Left renal pelvis (tissue), 4 donors: ENCODE results near the gene EIPR1. TPM values are rescaled to one million over a fixed set of nuclear protein-coding genes. Genes with fewer than 3 reads are reported as not detected.

Experiments
- DNase-seq, 4 donors: peaks; one replicate each; pipeline ENCODE4 v3.0.0-alpha.2; 2013; ENCODE audit warnings: low read depth in 4 of 4, low spot score in 3 of 4
- polyA plus RNA-seq, 4 donors: library from polyadenylated mRNA; unstranded; fragments of 120-200 nt; gene quantifications; one replicate each; pipeline ENCODE4 v1.2.1, GENCODE V29; 2013; ENCODE audit not compliant: insufficient read length in 4 of 4

The EIPR1 gene
- polyA plus RNA-seq, 4 donors: 16.8 to 27.5 (median 22.7) TPM

DNA sequence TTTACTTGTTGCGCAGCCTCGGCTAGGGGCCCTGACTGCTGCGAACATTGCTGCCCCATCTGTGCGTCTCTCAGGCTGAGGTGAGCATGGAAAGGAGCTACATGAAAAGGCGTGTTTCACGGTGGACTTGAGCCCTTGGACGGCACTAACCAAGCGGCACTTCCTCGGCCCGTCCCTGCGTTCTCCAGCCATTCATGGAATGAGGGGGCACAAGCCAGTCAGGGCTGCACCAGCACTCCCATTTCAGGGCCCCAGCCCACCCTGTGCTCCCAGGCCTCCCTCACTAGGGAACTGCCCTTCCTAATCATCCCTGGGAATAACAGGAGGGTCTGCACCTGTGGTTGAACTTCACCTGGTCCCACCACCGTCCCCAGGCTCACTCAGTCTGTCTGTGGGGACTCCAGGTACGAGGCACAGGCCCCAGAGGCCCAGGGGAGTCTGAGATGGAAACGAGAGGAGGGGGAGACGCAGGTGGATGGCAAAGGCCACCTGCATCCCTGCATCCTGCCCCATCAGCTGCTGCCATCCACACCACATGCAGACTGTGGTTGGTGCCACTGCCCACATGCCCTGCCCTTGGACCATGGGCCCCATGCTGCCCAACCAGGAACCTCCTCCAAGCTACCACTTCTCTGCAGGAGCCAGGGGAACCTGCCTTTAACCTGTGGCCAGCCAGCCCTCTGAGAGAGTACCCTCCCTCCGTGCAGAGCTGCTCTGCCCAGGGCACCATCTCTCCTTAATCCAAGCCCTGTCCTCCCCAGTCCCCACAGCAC lies 99.7 kb downstream of the EIPR1 start:
- DNase-seq: no peak

DNA sequence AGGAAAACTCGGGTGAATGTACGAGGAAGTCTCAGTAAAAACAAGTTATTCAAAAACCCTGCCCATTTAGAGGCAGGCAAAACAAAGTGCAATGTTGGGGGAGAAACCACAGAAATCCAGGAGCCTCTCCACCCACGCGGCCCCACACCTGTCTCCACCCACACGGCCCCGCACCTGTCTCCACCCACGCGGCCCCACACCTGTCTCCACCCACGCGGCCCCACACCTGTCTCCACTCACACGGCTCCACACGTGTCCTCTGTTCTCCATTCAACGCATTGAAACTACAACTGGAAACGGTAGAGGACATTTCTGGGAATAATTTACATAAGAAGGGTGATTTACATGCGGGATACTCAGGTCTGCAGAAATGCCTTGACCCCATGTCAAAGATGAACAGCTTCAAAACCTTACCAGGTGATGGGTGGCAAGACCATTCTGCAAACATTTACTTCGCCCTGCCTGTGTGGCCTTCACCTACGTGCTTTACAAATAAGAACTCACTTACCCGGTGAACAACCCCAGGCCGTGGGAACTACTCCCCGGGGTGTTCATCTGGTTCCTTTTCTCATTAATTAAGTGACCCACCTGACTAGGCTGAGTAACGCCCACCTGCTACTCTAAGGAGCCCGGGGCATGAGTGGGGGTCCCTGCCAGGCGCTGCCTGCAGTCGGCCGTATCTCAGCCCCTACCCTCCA lies 100.4 kb downstream of the EIPR1 start:
- DNase-seq: no peak

DNA sequence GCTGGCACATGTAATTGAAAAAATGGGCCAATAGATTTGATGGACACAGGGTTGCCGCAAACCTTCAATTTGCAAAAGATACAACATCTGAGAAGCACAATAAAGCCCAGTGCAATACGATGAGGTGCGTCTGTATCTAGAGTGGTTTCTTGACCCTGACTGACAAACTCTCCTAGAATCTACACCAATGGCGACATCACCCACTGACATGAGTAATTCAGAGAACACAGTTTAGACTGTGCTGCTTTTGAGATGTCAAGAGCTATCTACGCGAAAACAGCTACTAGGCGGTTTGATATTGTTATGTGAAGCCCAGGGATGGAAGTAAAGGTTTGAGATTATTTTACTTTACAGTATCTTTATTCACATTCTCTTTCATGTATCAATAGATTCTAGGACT lies 104.9 kb downstream of the EIPR1 start:
- DNase-seq: no peak

DNA sequence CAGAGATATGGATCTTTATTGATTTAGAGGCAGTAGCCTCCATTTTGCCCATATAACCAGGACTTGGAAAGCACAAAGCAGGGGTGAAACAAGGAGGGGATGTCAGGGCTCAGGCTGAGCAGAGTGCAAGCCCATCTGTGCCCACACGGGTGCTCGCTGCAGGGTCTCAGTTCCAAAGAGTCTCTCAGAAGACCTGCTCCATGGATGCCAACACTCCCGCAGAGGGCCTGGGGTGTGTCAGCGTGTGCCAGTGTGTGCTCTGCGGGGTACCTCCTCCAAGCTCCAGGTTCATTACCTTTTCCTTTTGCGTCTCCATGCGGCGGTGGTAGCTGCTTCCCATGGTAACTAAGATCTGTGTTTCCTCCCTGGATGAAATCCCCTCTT lies 107.5 kb downstream of the EIPR1 start:
- no peak for DNase-seq

DNA sequence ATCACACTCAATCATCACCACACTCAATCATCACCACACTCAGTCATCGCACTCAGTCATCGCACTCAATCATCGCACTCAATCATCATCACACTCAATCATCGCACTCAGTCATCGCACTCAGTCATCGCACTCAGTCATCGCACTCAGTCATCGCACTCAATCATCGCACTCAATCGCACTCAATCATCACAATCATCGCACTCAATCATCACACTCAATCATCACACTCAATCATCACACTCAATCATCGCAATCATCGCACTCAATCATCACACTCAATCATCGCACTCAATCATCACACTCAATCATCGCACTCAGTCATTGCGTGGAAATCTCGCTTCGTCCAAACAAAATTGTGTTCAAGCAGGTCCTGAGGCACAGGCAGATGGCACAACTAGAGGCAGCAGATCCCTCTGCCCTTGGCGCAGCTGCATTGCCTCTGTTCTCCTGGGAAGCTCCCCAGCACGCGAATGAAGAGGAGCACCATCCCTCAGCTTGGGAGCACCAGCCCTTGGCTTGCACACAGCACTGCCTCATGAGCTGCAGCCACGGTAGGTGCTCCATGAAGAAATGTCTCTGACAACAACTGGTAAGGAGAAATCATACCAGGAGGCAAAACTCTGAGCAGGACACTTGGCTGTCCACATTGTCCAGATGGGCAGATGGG lies 108.1 kb downstream of the EIPR1 start:
- DNase-seq: no peak

DNA sequence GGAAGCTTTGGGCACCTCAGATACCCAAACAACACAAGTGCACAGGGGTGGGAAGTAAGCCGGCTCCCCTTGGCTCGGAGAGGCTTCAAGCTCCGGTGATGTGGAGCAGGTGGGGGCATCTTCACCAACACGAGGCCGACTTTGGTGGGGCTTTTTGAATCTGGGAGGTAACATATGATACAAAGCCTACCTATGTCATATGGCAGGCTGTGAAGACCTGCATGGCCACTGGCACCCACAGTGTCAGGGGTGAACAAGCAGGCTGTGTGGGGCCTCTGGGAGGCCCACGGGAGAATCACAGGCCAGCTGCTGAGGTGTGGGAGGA lies 109.0 kb downstream of the EIPR1 start:
- DNase-seq: no peak

DNA sequence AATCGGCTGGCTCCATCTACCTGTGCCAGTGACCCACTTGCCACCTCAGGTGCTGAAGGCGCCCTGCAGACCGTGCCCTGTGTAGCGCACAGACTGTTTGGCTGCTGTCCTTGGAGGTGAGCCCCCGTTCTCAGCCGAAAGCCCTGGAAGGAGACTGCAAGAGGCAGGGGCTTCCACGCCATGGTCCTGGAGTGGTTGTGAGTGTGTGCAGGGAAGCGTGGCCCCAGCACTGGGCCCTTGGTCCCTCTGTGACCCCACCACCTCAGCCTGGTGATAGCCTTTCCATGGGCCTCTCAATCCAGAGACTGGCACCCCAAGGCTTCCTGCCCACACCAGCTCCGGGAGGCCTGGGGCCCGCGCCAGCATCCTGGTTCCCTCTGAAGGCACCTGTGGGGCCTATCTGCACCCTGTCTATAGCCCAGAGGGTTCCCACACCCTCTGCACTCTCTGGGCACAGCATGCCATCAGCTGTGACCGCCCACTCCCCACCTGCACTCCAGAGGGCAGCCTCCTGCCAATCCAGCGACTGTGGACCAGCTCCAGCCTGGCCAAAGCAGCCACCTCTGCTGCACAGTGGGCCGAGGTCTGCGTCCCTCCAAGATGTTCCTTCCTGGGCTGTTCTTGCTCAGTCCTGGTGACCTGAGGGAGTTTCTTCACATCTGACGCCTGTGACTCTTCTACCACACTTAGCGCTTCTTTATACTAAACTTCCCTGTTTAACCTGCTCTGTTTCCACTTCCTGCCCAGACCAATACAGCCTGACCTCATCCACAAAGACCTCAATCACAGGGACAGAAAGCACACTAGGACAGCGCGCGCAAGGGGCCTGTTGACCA lies 109.5 kb downstream of the EIPR1 start:
- DNase-seq: no peak

DNA sequence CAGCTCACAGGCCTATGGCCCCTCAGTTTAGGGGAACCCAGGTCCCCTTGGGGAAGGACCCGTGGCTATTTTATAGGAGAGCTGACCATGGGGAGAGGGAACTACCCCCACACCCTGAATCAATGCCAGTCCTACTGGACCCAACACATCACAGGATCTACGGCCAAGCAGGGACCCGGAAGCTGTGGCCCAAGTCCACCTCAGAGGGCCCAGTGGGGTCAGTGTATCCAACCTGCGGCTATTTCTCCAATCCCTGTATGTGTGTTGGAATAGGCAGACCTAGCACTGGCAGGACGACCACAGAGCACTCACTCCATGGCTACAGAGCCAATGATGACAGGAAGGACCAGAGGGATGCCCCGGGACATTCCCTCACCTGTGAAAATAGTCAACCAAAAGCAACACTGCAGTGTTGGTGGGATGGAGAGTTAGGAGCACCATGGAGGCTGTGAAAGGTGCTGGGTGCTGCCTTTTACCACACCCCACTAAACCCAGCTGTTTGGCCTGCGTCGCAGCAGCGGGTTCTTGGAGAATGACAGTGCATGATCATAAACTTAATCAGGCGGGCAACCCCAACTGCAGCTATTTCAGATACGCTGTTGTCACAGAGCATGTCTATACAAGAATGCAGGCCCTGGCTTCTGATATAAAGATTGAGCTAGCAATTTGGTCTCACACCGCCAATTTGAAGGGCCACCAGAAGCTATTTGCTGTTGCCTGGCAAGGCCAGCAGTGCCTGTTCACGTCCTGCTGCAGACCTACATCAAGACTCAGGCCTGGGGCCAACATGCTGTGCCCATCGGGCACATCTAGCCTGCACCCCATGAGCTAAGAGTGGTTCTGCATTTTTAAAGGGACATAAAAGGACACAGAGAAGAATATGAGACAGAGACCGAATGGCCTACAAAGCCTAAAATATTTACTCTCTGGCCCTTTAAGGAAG lies 110.4 kb downstream of the EIPR1 start:
- no peak for DNase-seq

DNA sequence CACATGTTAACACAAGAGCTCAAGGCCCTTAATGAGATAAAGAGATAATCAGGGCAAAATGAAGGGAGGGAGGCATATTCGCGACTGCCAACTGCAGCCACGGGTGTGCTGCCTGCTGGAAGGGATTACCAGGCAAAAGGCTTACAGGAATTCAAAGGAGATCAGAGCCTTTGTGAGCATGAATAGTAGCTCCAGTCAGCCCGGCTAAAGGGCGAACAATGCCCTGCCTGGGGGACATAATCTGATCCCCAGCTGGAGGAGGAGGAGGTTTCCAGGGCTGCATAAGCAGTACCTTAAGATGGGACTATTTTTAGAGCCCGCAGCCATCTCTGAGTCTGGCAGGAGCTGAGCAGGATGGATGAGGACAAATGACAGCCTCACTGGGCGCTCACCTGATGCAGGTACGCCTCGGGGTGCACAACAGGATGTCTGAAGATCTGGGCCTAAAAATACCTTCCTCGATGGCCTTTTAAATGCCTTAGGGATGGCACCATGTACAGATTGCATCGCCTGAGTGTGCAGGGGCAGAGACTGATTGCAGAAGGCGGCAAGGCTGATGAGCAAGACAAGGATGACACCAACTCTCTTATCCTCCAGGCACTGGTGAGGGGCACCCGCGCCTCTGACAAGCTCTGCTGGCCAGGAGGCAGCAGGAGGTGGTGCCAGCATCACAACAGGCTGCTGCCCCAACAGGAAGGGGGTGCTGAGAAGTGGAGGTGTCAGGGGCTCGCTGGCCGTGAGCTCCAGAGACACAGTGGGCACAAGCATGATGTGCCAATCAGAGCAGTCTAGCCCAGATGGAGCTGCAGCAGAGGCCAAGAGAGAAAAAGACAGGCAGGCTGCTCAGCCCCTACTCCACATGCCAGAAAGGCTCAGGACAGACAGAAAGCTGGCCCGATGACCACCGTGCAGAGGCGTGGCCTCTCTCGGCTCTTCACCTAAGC lies 111.4 kb downstream of the EIPR1 start:
- no peak for DNase-seq

DNA sequence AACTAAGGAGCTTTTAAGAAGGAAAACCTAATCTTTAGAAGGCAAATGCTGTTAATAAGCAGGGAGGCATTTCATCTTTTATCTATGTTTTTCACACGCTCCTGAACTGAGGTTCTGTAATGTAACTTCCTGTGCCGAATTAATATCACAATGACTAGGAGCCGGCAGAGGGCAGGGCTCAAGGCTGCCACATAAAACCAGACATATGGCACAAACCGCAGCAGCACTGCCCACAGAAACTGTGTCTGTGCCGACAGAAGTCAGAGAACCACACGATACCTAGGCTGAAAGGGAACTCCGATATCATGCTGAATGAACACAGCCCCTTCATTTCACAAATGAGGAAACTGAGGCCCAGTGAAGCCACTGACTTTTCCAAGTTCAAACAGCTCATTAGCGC lies 112.1 kb downstream of the EIPR1 start:
- no peak for DNase-seq

DNA sequence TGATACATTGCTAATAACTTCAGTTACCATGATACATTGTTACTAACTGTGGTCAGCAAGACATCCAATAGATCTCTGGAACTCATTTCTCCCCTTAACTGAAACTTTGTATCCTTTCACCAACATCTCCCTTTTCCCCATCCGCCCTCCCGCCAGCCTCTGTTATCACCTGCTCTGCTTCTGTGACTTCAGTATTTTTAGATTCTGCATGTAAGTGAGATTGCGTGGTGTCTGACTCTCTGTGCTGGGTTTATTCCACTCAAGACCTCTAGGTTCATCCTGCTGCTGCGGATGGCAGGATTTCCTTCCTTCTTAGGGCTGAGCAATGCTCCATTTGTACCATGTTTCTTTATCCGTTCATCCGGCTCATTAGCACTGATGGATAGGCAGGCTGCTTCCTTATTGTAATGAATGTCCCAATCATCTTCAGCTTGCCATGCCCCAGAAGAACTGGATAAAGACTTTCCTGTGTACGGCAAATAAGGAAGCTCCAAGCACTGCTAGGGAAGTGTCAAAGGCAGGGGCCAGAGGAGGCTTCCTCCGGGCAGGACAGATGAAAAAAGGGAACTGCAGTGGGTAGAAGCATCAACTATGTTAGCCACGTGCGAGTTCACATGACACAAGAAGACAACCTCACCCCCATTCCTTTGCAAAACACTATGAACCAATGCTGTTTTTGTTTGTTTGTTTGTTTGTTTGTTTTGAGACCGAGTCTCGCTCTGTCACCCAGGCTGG lies 113.4 kb downstream of the EIPR1 start:
- no peak for DNase-seq

DNA sequence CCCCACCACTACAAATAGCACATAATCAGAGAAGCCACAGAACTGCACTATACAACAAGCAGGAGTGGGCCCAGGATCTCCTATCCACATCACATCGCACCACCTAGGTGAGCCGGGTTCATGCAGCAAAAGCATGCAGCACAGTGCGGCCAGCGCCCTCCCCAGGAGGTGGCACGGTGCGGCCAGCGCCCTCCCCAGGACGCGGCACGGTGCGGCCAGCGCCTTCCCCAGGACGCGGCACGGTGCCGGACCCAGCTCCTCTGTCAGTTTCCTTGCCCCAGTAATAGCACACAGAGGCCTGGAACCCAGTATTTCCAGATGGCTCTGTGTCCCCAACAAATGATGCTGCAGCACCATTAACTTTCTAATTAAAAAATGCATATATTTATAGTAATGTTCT lies 114.1 kb downstream of the EIPR1 start:
- no peak for DNase-seq

DNA sequence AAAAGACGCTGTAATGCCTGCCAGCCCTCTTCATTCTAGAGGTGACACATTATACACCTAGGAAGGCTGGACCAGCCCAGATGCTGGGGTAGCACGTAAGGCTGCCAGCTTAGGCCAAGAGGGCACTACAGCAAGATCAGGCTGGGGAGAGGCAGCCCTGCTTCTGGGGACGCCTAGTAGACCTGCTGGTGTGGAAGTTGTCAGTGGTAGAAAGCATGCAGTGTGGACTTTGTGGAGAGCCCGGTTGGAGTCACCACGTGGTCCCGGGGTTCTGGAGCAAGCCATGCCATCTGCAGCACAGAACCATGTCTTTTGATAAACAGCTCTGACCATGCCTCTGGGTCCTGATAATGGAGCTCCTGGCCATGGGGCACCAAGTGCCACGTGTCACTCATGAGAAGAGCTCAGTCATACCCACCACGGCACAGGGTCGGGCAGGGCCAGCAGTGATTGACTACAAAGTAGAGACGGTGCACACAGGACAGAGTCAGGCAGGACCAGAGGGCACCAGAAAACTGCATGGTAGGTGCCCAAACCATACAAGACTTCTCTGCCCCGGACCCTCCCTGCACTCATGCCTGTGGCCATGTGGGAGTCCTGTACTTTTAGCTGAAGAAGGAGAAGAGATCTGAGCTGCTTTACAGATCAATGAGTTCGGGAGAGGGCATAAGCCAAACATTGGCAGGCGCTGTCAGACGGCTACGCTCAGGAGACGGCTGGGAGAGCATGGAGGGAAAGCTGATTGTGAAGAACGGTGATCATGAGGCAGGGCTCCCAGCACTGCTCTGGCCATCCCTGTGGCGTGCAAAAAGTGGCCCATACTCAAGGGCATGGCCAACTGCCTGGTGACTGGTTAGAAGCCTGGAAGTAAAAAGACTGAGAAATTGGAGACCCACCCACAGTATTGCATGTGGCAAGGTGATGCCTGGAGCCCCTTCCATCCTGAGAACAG lies 114.9 kb downstream of the EIPR1 start:
- no peak for DNase-seq

DNA sequence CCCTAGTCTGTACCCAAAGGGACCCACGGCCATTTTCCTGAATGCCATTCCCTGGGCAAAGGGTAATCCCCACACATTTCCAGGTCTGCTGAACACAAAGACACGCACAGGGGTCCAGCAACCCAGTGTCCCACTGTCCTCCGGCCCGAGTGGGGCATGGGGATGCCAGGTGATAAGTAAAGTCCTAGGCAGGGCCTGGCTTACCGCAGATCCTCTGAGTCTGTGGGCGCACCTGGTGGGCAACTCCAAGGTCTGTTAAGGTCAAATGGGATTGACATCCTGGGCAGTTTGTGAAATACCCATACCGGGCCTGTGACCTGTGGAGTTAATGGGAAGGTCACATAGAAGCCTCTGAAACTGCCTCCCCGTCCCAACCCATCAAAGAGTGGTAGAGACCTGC lies 116.1 kb downstream of the EIPR1 start:
- DNase-seq: no peak

DNA sequence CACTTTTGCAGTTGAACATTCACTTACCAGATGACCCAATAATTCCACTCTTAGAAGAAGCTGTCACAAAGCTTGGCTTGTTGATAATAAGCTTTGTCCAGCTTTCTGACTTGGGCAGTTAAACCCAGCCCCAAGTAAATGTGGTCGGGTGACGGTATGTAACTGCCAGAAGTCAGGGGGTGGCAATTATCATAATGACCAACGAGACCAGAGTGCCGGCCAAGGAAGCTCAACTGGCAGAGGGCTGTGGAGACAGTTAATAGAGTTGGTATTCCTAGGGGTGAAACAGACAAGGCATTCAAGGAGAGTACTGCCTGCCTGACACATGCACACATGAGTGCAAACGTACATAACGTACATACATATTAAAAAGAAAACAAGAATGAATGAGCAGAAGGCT lies 116.7 kb downstream of the EIPR1 start:
- DNase-seq: no peak

DNA sequence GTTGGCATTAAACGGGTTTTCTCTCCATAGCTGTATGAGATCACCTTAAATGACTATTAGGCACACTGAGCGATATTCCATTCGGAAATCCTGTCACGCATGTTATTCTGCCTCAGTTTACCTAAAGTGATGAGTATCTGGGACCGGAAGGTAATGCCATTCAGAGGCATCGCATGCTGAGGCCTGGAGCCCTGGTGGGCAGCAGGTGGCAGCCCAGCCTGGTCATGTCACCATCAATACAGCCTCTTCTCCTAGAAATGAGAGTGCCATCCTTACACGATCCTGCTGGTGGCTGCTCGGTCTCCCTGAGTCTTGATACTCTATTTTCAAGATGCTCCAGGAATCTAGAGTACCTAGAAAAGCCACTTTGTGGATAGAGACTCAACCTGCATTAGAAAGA lies 119.8 kb downstream of the EIPR1 start:
- no peak for DNase-seq

DNA sequence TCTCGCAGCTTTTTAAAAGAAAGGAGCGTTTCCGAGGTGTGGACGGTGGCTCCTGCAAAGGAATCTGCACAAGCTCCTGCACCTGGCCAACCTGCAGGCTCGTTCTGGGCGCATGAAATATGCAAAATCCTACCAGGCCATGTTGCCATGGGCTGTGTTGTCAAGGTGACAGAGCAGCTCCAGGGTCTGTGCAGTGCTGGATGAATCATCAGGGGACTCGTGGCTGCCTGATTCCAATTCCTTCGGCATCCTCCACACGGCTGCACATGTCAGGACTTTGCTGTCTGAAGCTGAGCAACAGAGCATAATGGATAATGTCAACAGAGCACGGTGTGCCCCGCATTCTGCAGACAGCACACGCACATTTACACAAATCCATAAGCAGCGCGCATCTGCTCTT lies 120.5 kb downstream of the EIPR1 start:
- DNase-seq: peak in 1 of 4 donors; percentile 5
